SK-N-SH treated with all-trans-retinoic acid at 6 μM for 48 hours (cell line): ENCODE results near the gene PRSS21.

Source experiments
- ATAC-seq: fragments of 200-7000 bp; cut with Tn5 transposase; 3 replicates; pipeline ENCODE4 v1.9.1; 2020; ENCODE audit warnings: mild to moderate bottlenecking, moderate library complexity
- ARNTL ChIP-seq: fragments of 450-650 bp; formaldehyde crosslinking; IDR thresholded peaks from 2 replicates; pipeline ENCODE4 v1.5.0; 2020; ENCODE audit warnings: low read depth, mild to moderate bottlenecking, moderate library complexity, borderline replicate concordance
- BACH2 ChIP-seq: fragments of 250-450 bp; sonication (Bioruptor Pico); IDR thresholded peaks from 2 replicates; pipeline ENCODE4 v1.9.0; 2021; ENCODE audit warnings: mild to moderate bottlenecking, borderline replicate concordance
- CSDC2 ChIP-seq: fragments of 250-450 bp; sonication (Bioruptor Pico); IDR thresholded peaks from 2 replicates; pipeline ENCODE4 v1.5.0; 2020; ENCODE audit warnings: mild to moderate bottlenecking, moderate library complexity
- ESRRG ChIP-seq: fragments of 250-450 bp; sonication (Bioruptor Pico); IDR thresholded peaks from 2 replicates; pipeline ENCODE4 v1.6.1; 2021; ENCODE audit warnings: mild to moderate bottlenecking
- GLIS3 ChIP-seq: fragments of 250-450 bp; sonication (Bioruptor Pico); IDR thresholded peaks from 2 replicates; pipeline ENCODE4 v1.5.0; 2020; ENCODE audit warnings: mild to moderate bottlenecking, moderate library complexity
- ISL1 ChIP-seq: fragments of 250-450 bp; sonication (Bioruptor Pico); IDR thresholded peaks from 2 replicates; pipeline ENCODE4 v2.1.2; 2022; ENCODE audit warnings: mild to moderate bottlenecking, moderate library complexity
- PATZ1 ChIP-seq: fragments of 250-450 bp; sonication (Bioruptor Pico); IDR thresholded peaks from 2 replicates; pipeline ENCODE4 v1.8.0; 2020; ENCODE audit warnings: mild to moderate bottlenecking, moderate library complexity, borderline replicate concordance
- PPARA ChIP-seq: fragments of 250-450 bp; sonication (Bioruptor Pico); IDR thresholded peaks from 2 replicates; pipeline ENCODE4 v1.5.0; 2020; ENCODE audit warnings: mild to moderate bottlenecking, borderline replicate concordance
- RARB ChIP-seq: fragments of 250-450 bp; sonication (Bioruptor Pico); IDR thresholded peaks from 2 replicates; pipeline ENCODE4 v1.8.0; 2021; ENCODE audit warnings: mild to moderate bottlenecking, moderate library complexity
- SNAI2 ChIP-seq: fragments of 250-450 bp; sonication (Bioruptor Pico); IDR thresholded peaks from 2 replicates; pipeline ENCODE4 v1.5.0; 2020; ENCODE audit warnings: mild to moderate bottlenecking, moderate library complexity
- TCF4 ChIP-seq: fragments of 250-450 bp; sonication (Bioruptor Pico); IDR thresholded peaks from 2 replicates; pipeline ENCODE4 v1.8.0; 2021; ENCODE audit warnings: mild to moderate bottlenecking, moderate library complexity, borderline replicate concordance
- TOX ChIP-seq: fragments of 250-450 bp; sonication (Bioruptor Pico); IDR thresholded peaks from 2 replicates; pipeline ENCODE4 v1.8.0; 2021; ENCODE audit warnings: mild to moderate bottlenecking, moderate library complexity, borderline replicate concordance
- TSHZ2 ChIP-seq: fragments of 250-450 bp; sonication (Bioruptor Pico); IDR thresholded peaks from 2 replicates; pipeline ENCODE4 v1.5.0; 2020; ENCODE audit warnings: mild to moderate bottlenecking, moderate library complexity
- ZC3H10 ChIP-seq: fragments of 250-450 bp; sonication (Bioruptor Pico); IDR thresholded peaks from 2 replicates; pipeline ENCODE4 v1.5.1; 2021; ENCODE audit warnings: mild to moderate bottlenecking, moderate library complexity
- ZFP3 ChIP-seq: fragments of 250-450 bp; sonication (Bioruptor Pico); IDR thresholded peaks from 2 replicates; pipeline ENCODE4 v1.5.0; 2020; ENCODE audit warnings: mild to moderate bottlenecking, moderate library complexity
- ZFP30 ChIP-seq: fragments of 450-650 bp; formaldehyde crosslinking; IDR thresholded peaks from 2 replicates; pipeline ENCODE4 v1.5.0; 2022; ENCODE audit warnings: mild to moderate bottlenecking, moderate library complexity
- ZNF565 ChIP-seq: fragments of 450-650 bp; formaldehyde crosslinking; conservative IDR thresholded peaks from 2 replicates; pipeline ENCODE4 v1.5.0; 2020; ENCODE audit warnings: low read depth, mild to moderate bottlenecking, moderate library complexity
- ZNF70 ChIP-seq: fragments of 450-650 bp; formaldehyde crosslinking; IDR thresholded peaks from 2 replicates; pipeline ENCODE4 v1.5.0; 2020; ENCODE audit warnings: mild to moderate bottlenecking, moderate library complexity
- ZNF8 ChIP-seq: fragments of 450-650 bp; formaldehyde crosslinking; IDR thresholded peaks from 2 replicates; pipeline ENCODE4 v1.5.0; 2020; ENCODE audit warnings: mild to moderate bottlenecking, moderate library complexity
- TF ChIP-seq, protein P1 (sequence below): fragments of 250-450 bp; sonication (Bioruptor Pico); IDR thresholded peaks from 2 replicates; pipeline ENCODE4 v1.5.1; 2020; ENCODE audit warnings: low read depth, mild to moderate bottlenecking, moderate library complexity
- TF ChIP-seq, protein P2 (sequence below): fragments of 250-450 bp; sonication (Bioruptor Pico); IDR thresholded peaks from 2 replicates; pipeline ENCODE4 v1.5.1; 2021; ENCODE audit warnings: mild to moderate bottlenecking, moderate library complexity

PRSS21 gene

GRCh38 chr16:2820836-2821486 is 3.9 kb downstream of the PRSS21 start:
- TF ChIP-seq ZFP3 = no peak
- TF ChIP-seq ZNF70 = no peak
- TF ChIP-seq BACH2 (CRISPR knock-in tag) = no peak
- TF ChIP-seq CSDC2 = no peak
- TF ChIP-seq ZC3H10 = no peak
- no peak for TF ChIP-seq TCF4
- no peak for TF ChIP-seq TSHZ2 (CRISPR knock-in tag)
- TF ChIP-seq, protein P1, sequence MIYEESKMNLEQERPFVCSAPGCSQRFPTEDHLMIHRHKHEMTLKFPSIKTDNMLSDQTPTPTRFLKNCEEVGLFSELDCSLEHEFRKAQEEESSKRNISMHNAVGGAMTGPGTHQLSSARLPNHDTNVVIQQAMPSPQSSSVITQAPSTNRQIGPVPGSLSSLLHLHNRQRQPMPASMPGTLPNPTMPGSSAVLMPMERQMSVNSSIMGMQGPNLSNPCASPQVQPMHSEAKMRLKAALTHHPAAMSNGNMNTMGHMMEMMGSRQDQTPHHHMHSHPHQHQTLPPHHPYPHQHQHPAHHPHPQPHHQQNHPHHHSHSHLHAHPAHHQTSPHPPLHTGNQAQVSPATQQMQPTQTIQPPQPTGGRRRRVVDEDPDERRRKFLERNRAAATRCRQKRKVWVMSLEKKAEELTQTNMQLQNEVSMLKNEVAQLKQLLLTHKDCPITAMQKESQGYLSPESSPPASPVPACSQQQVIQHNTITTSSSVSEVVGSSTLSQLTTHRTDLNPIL (CRISPR knock-in tag) = no peak
- no peak for TF ChIP-seq RARB (CRISPR knock-in tag)
- TF ChIP-seq, protein P2, sequence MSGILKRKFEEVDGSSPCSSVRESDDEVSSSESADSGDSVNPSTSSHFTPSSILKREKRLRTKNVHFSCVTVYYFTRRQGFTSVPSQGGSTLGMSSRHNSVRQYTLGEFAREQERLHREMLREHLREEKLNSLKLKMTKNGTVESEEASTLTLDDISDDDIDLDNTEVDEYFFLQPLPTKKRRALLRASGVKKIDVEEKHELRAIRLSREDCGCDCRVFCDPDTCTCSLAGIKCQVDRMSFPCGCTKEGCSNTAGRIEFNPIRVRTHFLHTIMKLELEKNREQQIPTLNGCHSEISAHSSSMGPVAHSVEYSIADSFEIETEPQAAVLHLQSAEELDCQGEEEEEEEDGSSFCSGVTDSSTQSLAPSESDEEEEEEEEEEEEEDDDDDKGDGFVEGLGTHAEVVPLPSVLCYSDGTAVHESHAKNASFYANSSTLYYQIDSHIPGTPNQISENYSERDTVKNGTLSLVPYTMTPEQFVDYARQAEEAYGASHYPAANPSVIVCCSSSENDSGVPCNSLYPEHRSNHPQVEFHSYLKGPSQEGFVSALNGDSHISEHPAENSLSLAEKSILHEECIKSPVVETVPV = no peak
- TF ChIP-seq ZNF565 = no peak
- TF ChIP-seq ZNF8 (CRISPR knock-in tag) = no peak
- TF ChIP-seq ZFP30 (CRISPR knock-in tag) = no peak
- TF ChIP-seq ISL1 (CRISPR knock-in tag) = no peak
- no peak for TF ChIP-seq ARNTL (CRISPR knock-in tag)
- no peak for TF ChIP-seq PPARA (CRISPR knock-in tag)
- TF ChIP-seq GLIS3 (CRISPR knock-in tag) = no peak
- TF ChIP-seq TOX (CRISPR knock-in tag) = no peak
- no peak; the same call in 2 of the 3 replicates for ATAC-seq

DNA sequence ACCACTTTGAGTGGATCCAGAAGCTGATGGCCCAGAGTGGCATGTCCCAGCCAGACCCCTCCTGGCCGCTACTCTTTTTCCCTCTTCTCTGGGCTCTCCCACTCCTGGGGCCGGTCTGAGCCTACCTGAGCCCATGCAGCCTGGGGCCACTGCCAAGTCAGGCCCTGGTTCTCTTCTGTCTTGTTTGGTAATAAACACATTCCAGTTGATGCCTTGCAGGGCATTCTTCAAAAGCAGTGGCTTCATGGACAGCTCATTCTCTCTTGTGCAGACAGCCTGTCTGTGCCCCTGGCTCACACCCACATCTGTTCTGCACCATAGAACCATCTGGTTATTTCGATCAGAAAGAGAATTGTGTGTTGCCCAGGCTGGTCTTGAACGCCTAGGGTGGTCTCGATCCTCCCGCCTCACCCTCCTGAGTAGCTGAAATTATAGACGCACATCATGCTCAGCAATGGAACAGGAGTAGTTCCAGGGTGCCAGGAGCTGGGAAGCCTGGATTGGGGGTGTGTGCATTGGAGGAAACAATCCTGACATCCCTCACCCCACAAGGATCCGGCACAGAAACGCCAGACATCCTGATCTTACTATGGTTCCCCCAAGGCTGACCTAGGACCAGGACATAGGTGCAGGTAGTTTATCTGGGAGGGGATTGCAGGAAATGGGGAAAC is 4.6 kb downstream of the PRSS21 start:
- peak; percentile 48 for ATAC-seq
- no peak for TF ChIP-seq ZFP30 (CRISPR knock-in tag)

DNA sequence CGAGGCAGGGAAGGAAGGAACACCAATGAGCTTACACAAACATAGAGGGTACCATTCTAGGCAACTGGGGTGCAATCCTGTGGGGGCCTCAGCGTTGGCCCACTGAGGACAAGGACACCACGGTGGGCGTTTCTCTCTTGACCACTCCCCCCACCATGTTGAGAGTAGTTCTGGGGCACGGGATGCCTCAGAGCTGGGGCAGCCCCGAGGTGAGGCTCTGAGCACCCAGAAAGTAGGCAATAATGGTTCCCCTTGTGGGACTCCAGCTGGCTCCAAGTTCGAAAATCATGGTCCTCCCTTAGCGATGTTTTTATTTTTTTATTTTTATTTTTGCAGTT is 5.1 kb downstream of the PRSS21 start:
- ATAC-seq = no peak
- TF ChIP-seq SNAI2 (CRISPR knock-in tag) (no peak), ZFP3 (no peak), ESRRG (no peak), TOX (CRISPR knock-in tag) (no peak), PATZ1 (CRISPR knock-in tag) (no peak), ZNF70 (no peak), ARNTL (CRISPR knock-in tag) (no peak), ZC3H10 (no peak), ISL1 (CRISPR knock-in tag) (no peak)
- TF ChIP-seq, protein P2 = no peak
